Subcutaneous adipose tissue (tissue), 4 donors: ENCODE results near the gene EEF1A1. TPM values are rescaled to one million over a fixed set of nuclear protein-coding genes. Genes with fewer than 3 reads are reported as not detected.

Source experiments
- CTCF ChIP-seq: fragments of 450-650 bp; IDR thresholded peaks from one replicate; pipeline ENCODE4 v1.5.1; 2016; ENCODE audit warnings: low read depth, mild to moderate bottlenecking, control low read depth, antibody characterized with exemption, moderate library complexity
- total RNA-seq, 4 donors: library from RNA; depleted of rRNA; stranded (reverse); fragments of >200 nt; gene quantifications; one replicate each; pipeline ENCODE4 v1.1.0, GENCODE V29; 2016

The EEF1A1 gene
- total RNA-seq, 4 donors from 2014 or later = 7,676 to 11,568 (median 9,241) TPM

DNA sequence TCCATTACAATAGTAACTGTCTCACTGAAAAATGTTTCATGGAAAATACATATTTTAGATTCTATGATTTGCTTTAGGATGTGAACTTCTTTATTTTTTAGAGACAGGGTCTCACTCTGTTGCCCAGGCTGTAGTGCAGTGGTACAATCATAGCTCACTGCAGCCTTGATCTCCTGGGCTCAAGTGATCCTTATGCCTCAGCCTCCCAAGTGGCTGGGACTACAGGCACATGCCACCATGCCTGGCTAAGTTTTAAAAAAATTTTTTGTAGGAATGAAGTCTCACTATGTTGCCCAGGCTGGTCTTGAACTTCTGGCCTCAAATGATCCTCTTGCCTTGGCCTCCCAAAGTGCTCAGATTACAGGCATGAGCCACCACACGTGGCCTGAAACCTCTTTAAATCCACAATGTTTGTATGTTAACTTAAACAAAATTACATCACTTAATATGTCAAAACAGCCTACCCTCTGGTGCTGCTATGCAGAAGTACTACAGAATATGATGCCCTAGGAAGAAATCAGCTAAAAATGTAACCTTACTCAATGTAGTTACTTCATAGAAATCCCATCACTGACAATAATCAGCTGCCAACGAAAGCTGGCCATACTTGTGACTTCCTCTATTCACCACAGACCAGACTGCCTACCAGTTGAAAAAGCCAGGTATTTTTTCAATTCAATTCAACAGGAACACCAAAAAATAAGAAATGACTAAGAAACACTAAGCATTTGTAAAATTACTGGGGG lies 17.6 kb downstream of the EEF1A1 start:
- TF ChIP-seq CTCF = no peak

GRCh38 chr6:73497915-73498314 lies 22.9 kb downstream of the EEF1A1 start:
- TF ChIP-seq CTCF = no peak

DNA sequence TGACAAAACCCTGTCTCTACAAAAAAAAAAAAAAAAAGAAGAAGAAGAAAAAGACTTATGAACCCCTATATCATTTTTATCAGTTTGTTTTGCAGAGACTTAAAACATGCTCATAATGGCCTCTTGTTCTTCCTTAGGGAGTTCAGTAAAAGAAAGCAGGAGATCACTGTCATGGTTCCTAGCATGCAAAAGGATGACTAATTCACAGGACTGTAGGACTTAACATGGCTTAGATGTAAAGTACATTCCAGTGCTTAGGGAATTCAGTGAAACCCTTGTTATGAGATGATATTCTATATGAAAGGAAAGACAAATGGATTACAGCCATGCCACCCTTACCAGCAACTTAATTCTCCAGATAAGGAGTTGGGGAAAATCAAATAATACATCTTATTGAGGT lies 29.5 kb downstream of the EEF1A1 start:
- no peak for TF ChIP-seq CTCF

DNA sequence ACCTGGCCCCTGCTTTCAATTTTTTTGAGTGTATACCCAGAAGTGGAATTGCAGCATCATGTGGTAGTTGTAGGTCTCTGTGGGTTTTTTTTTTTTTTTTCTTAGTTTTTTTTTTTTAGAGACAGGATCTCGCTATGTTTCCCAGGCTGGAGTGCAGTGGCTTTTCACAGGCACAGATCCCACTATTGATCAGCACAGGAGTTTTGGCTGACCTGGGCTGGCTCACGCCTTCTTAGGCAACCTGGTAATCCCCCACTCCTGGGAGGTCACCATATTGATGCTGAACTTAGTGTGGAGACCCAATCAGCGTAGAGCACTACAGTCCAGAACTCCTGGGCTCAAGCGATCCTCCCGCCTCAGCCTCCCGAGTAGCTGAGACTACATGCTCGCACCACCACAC lies 33.4 kb downstream of the EEF1A1 start:
- TF ChIP-seq CTCF = no peak

DNA sequence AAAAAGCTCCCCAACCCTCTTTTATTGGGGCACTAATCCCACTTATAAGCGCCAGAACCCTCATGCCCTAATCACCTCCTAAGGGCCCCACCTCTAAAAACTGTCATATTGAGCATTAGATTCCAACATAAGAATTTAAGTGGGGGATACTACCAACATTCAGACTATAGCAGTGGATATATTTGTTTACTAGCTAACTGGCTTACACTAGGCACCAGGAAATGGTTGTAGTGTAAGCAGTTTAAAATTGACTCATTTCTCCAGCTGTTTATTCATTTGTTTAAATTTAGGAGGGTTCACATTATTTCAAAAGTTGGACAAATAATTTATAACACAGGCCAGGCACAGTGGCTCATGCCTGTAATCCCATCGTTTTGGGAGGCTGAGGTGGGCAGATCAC lies 36.4 kb downstream of the EEF1A1 start:
- TF ChIP-seq CTCF = no peak

- TF ChIP-seq CTCF = no peak
Observed at GRCh38 chr6:73481969-73482368, 38.9 kb downstream of the EEF1A1 start.

DNA sequence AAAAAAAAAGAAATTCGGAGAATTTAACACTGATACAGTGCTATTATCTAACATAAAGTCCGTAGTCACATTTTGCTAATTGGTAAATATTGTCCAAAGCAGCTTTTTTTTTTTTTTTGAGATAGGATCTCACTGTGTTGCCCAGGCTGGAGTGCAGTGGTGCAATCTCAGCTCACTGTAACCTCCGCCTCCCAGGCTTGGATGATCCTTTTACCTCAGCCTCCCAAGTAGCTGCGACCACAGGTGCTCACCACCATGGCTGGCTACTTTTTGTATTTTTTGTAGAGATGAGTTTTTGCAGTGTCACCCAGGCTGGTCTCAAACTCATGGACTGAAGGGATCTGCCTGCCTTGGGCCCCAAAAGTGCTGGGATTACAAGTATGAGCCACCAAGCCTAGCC lies 43.4 kb downstream of the EEF1A1 start:
- no peak for TF ChIP-seq CTCF
